ENCODE measurements around the gene COL27A1. TPM values are rescaled to one million over a fixed set of nuclear protein-coding genes. Genes with fewer than 3 reads are reported as not detected.
A peak's percentile ranks its signal among the peaks of the same experiment; 100 is the strongest.
"Not testable (repeated sequence)": the region's sequence is repeated elsewhere in the genome, so short reads cannot be mapped to it uniquely, and the experiment has no call there.

Gene COL27A1
- total and polyA plus RNA-seq, 8 donors: 9.7 to 109 (median 19.6) TPM

DNA sequence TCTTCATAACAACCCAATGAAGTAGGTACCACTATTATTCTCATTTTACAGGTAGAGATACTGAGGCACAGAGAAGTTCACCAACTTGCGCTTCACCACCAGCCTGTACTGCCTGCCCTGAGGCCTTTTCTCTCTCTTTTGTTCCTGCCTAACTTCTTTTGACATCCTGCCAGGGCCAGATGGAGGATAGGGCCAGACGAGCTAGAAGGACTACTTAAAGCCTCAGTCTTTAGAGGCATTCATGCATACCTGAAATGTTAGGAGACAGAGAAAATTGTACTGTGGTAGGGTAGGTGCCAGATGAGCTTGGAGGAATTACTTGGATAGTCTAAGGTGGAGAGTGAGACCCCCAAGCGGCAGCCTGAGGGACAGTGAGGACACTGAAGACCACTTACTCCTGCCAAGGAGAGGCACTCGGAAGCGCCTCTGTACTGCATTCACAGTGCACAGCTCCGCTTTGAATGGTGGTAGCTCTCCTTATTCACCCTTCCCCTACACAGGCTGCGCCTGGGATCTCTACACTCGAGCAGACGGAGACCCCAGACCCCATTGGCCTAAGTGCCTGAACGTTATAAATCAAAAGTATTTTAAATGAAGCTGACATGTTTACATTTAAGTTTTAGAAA lies 161.4 kb downstream of the COL27A1 start:
- H3K36me3 ChIP-seq: no peaks in the 10 kb centered on the region
- intact Hi-C loops (cut with DNase I): no loop called here
- no peaks in the 10 kb centered on the region for H3K9me3 ChIP-seq
- H3K4me1 ChIP-seq: peaks cover 0 to 9% (median 0%) of the 10 kb centered on the region in 3 donors
- no peak overlapping the region for H3K4me3 ChIP-seq
- TF ChIP-seq, protein P1, sequence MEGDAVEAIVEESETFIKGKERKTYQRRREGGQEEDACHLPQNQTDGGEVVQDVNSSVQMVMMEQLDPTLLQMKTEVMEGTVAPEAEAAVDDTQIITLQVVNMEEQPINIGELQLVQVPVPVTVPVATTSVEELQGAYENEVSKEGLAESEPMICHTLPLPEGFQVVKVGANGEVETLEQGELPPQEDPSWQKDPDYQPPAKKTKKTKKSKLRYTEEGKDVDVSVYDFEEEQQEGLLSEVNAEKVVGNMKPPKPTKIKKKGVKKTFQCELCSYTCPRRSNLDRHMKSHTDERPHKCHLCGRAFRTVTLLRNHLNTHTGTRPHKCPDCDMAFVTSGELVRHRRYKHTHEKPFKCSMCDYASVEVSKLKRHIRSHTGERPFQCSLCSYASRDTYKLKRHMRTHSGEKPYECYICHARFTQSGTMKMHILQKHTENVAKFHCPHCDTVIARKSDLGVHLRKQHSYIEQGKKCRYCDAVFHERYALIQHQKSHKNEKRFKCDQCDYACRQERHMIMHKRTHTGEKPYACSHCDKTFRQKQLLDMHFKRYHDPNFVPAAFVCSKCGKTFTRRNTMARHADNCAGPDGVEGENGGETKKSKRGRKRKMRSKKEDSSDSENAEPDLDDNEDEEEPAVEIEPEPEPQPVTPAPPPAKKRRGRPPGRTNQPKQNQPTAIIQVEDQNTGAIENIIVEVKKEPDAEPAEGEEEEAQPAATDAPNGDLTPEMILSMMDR (IDR thresholded peaks at IDR 0.05): no peak
- H3K27ac ChIP-seq: no peak overlapping the region
- FAIRE-seq (no peak), ATAC-seq (no peak), DNase-seq (peak in 2 of 6 donors; percentile 10 to 25)
- no peaks in the 10 kb centered on the region for H3K27me3 ChIP-seq
- WGBS, 2 donors: 67 to 76% methylated on average over 10 of the region's 10 CpGs

- Histone ChIP-seq H3K4me1 (peaks cover 0 to 9% (median 0%) of the 10 kb centered on the region in 3 donors), H3K36me3 (no peaks in the 10 kb centered on the region), H3K9me3 (no peaks in the 10 kb centered on the region), H3K27ac (no peak overlapping the region), H3K27me3 (no peaks in the 10 kb centered on the region), H3K4me3 (no peak overlapping the region)
- intact Hi-C loops (cut with DNase I): no loop called here
- WGBS, 2 donors: 76 to 84% methylated on average over 8 of the region's 8 CpGs
- TF ChIP-seq, protein P1 (IDR thresholded peaks at IDR 0.05): no peak
- FAIRE-seq: no peak
- no peak for ATAC-seq
- peak in 1 of 6 donors; percentile 13 for DNase-seq
Observed at GRCh38 chr9:114317665-114318357, 162.5 kb downstream of the COL27A1 start.

- peak in 2 of 6 donors; percentile 5 to 7 for DNase-seq
- intact Hi-C loops (cut with DNase I): no loop called here
- ATAC-seq: no peak
- Histone ChIP-seq H3K36me3 (no peaks in the 10 kb centered on the region), H3K9me3 (no peaks in the 10 kb centered on the region), H3K27ac (no peak overlapping the region), H3K27me3 (no peaks in the 10 kb centered on the region), H3K4me1 (peaks cover 0 to 9% (median 0%) of the 10 kb centered on the region in 3 donors), H3K4me3 (no peak overlapping the region)
- no peak for FAIRE-seq
- 78 to 79% methylated on average over 8 of the region's 8 CpGs for WGBS, 2 donors
- TF ChIP-seq, protein P1 (IDR thresholded peaks at IDR 0.05): no peak
Observed at GRCh38 chr9:114318416-114318815, 163.1 kb downstream of the COL27A1 start.

DNA sequence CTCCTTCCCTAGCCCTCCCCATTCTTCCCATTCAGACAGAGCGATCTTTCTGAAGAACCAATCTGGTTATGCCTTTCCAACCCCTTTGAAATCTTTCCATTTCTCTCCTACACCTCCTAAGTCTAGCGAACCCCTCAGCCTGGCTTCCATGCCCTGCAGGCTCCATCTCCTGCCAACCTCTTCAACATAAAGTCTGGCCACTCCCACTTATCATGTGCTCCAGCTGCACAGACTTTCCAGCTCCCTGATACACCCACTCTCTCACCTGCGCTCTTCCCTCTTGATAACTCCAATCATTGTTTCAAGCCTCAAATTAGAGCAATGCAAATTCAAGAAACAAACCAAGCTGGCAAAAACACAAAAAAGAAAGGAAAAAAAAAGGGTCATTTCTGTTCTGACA lies 163.8 kb downstream of the COL27A1 start:
- TF ChIP-seq, protein P1 (IDR thresholded peaks at IDR 0.05): no peak
- Histone ChIP-seq H3K9me3 (no peaks in the 10 kb centered on the region), H3K4me3 (no peak overlapping the region), H3K4me1 (peaks cover 0 to 9% (median 0%) of the 10 kb centered on the region in 3 donors), H3K27ac (no peak overlapping the region), H3K36me3 (no peaks in the 10 kb centered on the region), H3K27me3 (no peaks in the 10 kb centered on the region)
- intact Hi-C loops (cut with DNase I): no loop called here
- no peak for ATAC-seq
- DNase-seq: peak in 3 of 6 donors; percentile 2 to 9 (median 8)
- 72 to 79% methylated on average over 3 of the region's 3 CpGs for WGBS, 2 donors
- no peak for FAIRE-seq

GRCh38 chr9:114320710-114321109 lies 165.4 kb downstream of the COL27A1 start:
- intact Hi-C loops (cut with DNase I); H3K27ac ChIP-seq; FAIRE-seq; H3K9me3 ChIP-seq; ATAC-seq; H3K4me1 ChIP-seq; H3K36me3 ChIP-seq; H3K4me3 ChIP-seq; H3K27me3 ChIP-seq: not testable (repeated sequence)
- peak in 2 of 6 donors; percentile 1 to 34 for DNase-seq
- WGBS, 2 donors: 89 to 90% methylated on average over 7 of the region's 7 CpGs
